Nephron (organoid): ENCODE measurements around the gene NDUFC2.

ENCODE experiments used
- H3K27ac Mint-ChIP-seq, 3 experiments: 2 replicates each; pipeline ENCODE4 v1.8.0; 2020; ENCODE audit warnings: mixed read lengths in 3 of 3, mild to moderate bottlenecking in 2 of 3, moderate library complexity in 1 of 3
- H3K27me3 Mint-ChIP-seq: 2 replicates; pipeline ENCODE4 v1.8.0; 2021; ENCODE audit warnings: low read depth, mild to moderate bottlenecking, moderate library complexity, mixed read lengths
- H3K36me3 Mint-ChIP-seq: 2 replicates; pipeline ENCODE4 v1.8.0; 2020; ENCODE audit warnings: low read depth, mixed read lengths
- H3K4me1 Mint-ChIP-seq: 2 replicates; pipeline ENCODE4 v1.8.0; 2020; ENCODE audit warnings: mixed read lengths
- H3K4me3 Mint-ChIP-seq, 3 experiments: 2 replicates each; pipeline ENCODE4 v1.8.0; 2020; ENCODE audit warnings: mild to moderate bottlenecking in 3 of 3, mixed read lengths in 3 of 3, moderate library complexity in 2 of 3
- H3K9me3 Mint-ChIP-seq: 2 replicates; pipeline ENCODE4 v1.8.0; 2020; ENCODE audit warnings: mixed read lengths
- CTCF ChIP-seq, 3 experiments: fragments of 200-600 bp; sonication (generic); IDR thresholded peaks; one replicate each; pipeline ENCODE4 v1.5.0; 2021; ENCODE audit warnings: antibody characterized with exemption in 3 of 3; ENCODE audit not compliant: unreplicated experiment in 3 of 3

Gene NDUFC2

GRCh38 chr11:78076733-78077403 is 2.8 kb downstream of the NDUFC2 start:
- Mint-ChIP-seq H3K27ac (no peak overlapping the region), H3K4me3 (peak overlapping the region; percentile 6 to 35 (median 10)), H3K4me1 (peaks cover 16% of the 10 kb centered on the region), H3K9me3 (no peaks in the 10 kb centered on the region), H3K27me3 (no peaks in the 10 kb centered on the region), H3K36me3 (peaks cover 29% of the 10 kb centered on the region)
- no peak for TF ChIP-seq CTCF (IDR thresholded peaks at IDR 0.05; ENCODE audit: unreplicated experiment in 3 of 3)

GRCh38 chr11:78074756-78075155 is 4.9 kb downstream of the NDUFC2 start:
- Mint-ChIP-seq H3K27ac (no peak overlapping the region), H3K9me3 (no peaks in the 10 kb centered on the region), H3K4me3 (no peak overlapping the region), H3K36me3 (peaks cover 47% of the 10 kb centered on the region), H3K4me1 (peaks cover 16% of the 10 kb centered on the region), H3K27me3 (no peaks in the 10 kb centered on the region)
- TF ChIP-seq CTCF (IDR thresholded peaks at IDR 0.05; ENCODE audit: unreplicated experiment in 3 of 3), result no peak

- no peak overlapping the region for H3K4me3 Mint-ChIP-seq
- no peak for TF ChIP-seq CTCF (IDR thresholded peaks at IDR 0.05; ENCODE audit: unreplicated experiment in 3 of 3)
- no peak overlapping the region for H3K27ac Mint-ChIP-seq
- H3K4me1 Mint-ChIP-seq, result peaks cover 11% of the 10 kb centered on the region
- no peaks in the 10 kb centered on the region for H3K27me3 Mint-ChIP-seq
- H3K36me3 Mint-ChIP-seq, result peaks cover 60% of the 10 kb centered on the region
- H3K9me3 Mint-ChIP-seq, result no peaks in the 10 kb centered on the region
Measured at GRCh38 chr11:78072455-78072854, 7.2 kb downstream of the NDUFC2 start.

- Mint-ChIP-seq H3K27ac (no peak overlapping the region), H3K4me1 (peaks cover 9% of the 10 kb centered on the region), H3K27me3 (no peaks in the 10 kb centered on the region), H3K9me3 (no peaks in the 10 kb centered on the region), H3K36me3 (peaks cover 62% of the 10 kb centered on the region), H3K4me3 (no peak overlapping the region)
- no peak for TF ChIP-seq CTCF (IDR thresholded peaks at IDR 0.05; ENCODE audit: unreplicated experiment in 3 of 3)
Measured at GRCh38 chr11:78071717-78072116, 7.9 kb downstream of the NDUFC2 start.

- no peak overlapping the region for H3K4me3 Mint-ChIP-seq
- no peaks in the 10 kb centered on the region for H3K9me3 Mint-ChIP-seq
- H3K27me3 Mint-ChIP-seq, result no peaks in the 10 kb centered on the region
- peaks cover 6% of the 10 kb centered on the region for H3K4me1 Mint-ChIP-seq
- peaks cover 58% of the 10 kb centered on the region for H3K36me3 Mint-ChIP-seq
- no peak overlapping the region for H3K27ac Mint-ChIP-seq
- TF ChIP-seq CTCF (IDR thresholded peaks at IDR 0.05; ENCODE audit: unreplicated experiment in 3 of 3), result no peak
Measured at GRCh38 chr11:78070621-78071020, 9.0 kb downstream of the NDUFC2 start.

GRCh38 chr11:78069465-78069864 is 10.2 kb downstream of the NDUFC2 start:
- H3K27ac Mint-ChIP-seq, result peak overlapping the region in 1 of 3 experiments; percentile 20

More at GRCh38 chr11:78069465-78069864, 10.2 kb downstream of the NDUFC2 start:
- Mint-ChIP-seq H3K9me3 (no peaks in the 10 kb centered on the region), H3K36me3 (peaks cover 52% of the 10 kb centered on the region), H3K4me1 (peaks cover 6% of the 10 kb centered on the region), H3K4me3 (no peak overlapping the region), H3K27me3 (no peaks in the 10 kb centered on the region)
- no peak for TF ChIP-seq CTCF (IDR thresholded peaks at IDR 0.05; ENCODE audit: unreplicated experiment in 3 of 3)
